Upper lobe of left lung (tissue), 4 donors: ENCODE results near the gene NBL1.

Experiments
- POLR2AphosphoS5 ChIP-seq, 2 donors: sonication (generic); formaldehyde crosslinking; IDR thresholded peaks; one replicate each; pipeline ENCODE4 v1.5.1; 2017; ENCODE audit warnings: antibody characterized with exemption in 2 of 2
- TF ChIP-seq, protein P1 (sequence below), 6 experiments: fragments of 450-650 bp in 4 of 6; fragments of 200-600 bp in 2 of 6; sonication (generic) in 2 of 6; IDR thresholded peaks; one replicate each; pipeline ENCODE4 v1.5.1; 2016 to 2019; ENCODE audit warnings: antibody characterized with exemption in 6 of 6

DNA sequence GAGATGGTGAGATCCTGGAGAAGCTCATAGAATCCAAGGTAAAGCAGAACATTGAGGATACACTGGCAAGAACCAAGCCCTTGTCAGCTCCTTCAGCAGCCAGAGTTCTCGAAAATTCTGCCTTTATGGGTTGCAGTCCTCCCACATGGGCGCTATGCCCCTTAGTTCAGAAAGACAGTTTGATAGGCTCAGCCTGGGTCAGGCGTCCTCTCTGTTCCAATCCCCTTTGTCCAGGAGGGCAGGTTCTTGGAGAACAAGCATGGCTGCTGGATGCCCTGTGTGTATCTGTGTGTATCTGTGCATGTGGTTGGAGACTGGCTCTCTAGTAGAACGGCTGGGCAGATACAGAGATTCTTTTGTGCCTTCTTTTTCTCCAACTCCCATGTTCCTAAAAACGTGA lies 8.0 kb upstream of the NBL1 start:
- TF ChIP-seq, protein P1, sequence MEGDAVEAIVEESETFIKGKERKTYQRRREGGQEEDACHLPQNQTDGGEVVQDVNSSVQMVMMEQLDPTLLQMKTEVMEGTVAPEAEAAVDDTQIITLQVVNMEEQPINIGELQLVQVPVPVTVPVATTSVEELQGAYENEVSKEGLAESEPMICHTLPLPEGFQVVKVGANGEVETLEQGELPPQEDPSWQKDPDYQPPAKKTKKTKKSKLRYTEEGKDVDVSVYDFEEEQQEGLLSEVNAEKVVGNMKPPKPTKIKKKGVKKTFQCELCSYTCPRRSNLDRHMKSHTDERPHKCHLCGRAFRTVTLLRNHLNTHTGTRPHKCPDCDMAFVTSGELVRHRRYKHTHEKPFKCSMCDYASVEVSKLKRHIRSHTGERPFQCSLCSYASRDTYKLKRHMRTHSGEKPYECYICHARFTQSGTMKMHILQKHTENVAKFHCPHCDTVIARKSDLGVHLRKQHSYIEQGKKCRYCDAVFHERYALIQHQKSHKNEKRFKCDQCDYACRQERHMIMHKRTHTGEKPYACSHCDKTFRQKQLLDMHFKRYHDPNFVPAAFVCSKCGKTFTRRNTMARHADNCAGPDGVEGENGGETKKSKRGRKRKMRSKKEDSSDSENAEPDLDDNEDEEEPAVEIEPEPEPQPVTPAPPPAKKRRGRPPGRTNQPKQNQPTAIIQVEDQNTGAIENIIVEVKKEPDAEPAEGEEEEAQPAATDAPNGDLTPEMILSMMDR (IDR thresholded peaks at IDR 0.05), result no peak
- TF ChIP-seq POLR2AphosphoS5 (IDR thresholded peaks at IDR 0.05), result no peak
